MM.1S (cell line): Measurements from ENCODE around the gene MISFA.

Experiments
- DNase-seq: peaks from one replicate; pipeline ENCODE4 v3.0.0-alpha.2; 2015
- H2AFZ ChIP-seq: fragments of 300-600 bp; sonication (generic); 2 replicates; pipeline ENCODE4 v1.6.0; 2016; ENCODE audit warnings: antibody characterized with exemption, low read length
- H3F3A ChIP-seq: fragments of 300-600 bp; sonication (generic); 2 replicates; pipeline ENCODE4 v1.6.1; 2016; ENCODE audit warnings: mild to moderate bottlenecking, antibody characterized with exemption, low read length, moderate library complexity, mixed read lengths; ENCODE audit not compliant: insufficient read depth
- H3K27ac ChIP-seq: fragments of 300-600 bp; sonication (generic); 2 replicates; pipeline ENCODE4 v1.5.1; 2016; ENCODE audit warnings: mild to moderate bottlenecking, low read length
- H3K27me3 ChIP-seq: fragments of 300-600 bp; sonication (generic); replicated peaks from 2 replicates; pipeline ENCODE4 v1.6.0; 2016; ENCODE audit warnings: low read length; ENCODE audit not compliant: insufficient read depth
- H3K36me3 ChIP-seq: fragments of 300-600 bp; sonication (generic); replicated peaks from 2 replicates; pipeline ENCODE4 v1.6.1; 2016; ENCODE audit warnings: mild to moderate bottlenecking, low read length, mixed read lengths; ENCODE audit not compliant: insufficient read depth
- H3K4me1 ChIP-seq: fragments of 300-600 bp; sonication (generic); 2 replicates; pipeline ENCODE4 v1.6.1; 2016; ENCODE audit warnings: low read length, mixed read lengths
- H3K4me2 ChIP-seq: fragments of 300-600 bp; sonication (generic); 2 replicates; pipeline ENCODE4 v1.6.0; 2016; ENCODE audit warnings: low read depth, low read length
- H3K4me3 ChIP-seq: fragments of 300-600 bp; sonication (generic); 2 replicates; pipeline ENCODE4 v1.5.1; 2016; ENCODE audit warnings: low read length, mixed read lengths
- H3K79me2 ChIP-seq: fragments of 300-600 bp; sonication (generic); 2 replicates; pipeline ENCODE4 v1.6.1; 2016; ENCODE audit warnings: mixed run types, low read length, mixed read lengths
- H3K9ac ChIP-seq: fragments of 300-600 bp; sonication (generic); 2 replicates; pipeline ENCODE4 v1.6.1; 2016; ENCODE audit warnings: low read length, mixed read lengths
- H3K9me2 ChIP-seq: fragments of 300-600 bp; sonication (generic); replicated peaks from 2 replicates; pipeline ENCODE4 v1.6.1; 2016; ENCODE audit warnings: mild to moderate bottlenecking, low read length, mixed read lengths; ENCODE audit not compliant: insufficient read depth
- H3K9me3 ChIP-seq: fragments of 300-600 bp; sonication (generic); replicated peaks from 2 replicates; pipeline ENCODE4 v1.6.1; 2016; ENCODE audit warnings: mild to moderate bottlenecking, low read length, mixed read lengths; ENCODE audit not compliant: insufficient read depth
- H4K20me1 ChIP-seq: fragments of 300-600 bp; sonication (generic); 2 replicates; pipeline ENCODE4 v1.6.1; 2016; ENCODE audit warnings: mild to moderate bottlenecking, low read length, moderate library complexity, mixed read lengths; ENCODE audit not compliant: insufficient read depth
- CTCF ChIP-seq: fragments of 300-600 bp; sonication (generic); IDR thresholded peaks from 2 replicates; pipeline ENCODE4 v1.5.1; 2016; ENCODE audit warnings: antibody characterized with exemption, low read length, mixed read lengths
- EZH2 ChIP-seq: fragments of 300-600 bp; sonication (generic); optimal IDR thresholded peaks from 2 replicates; pipeline ENCODE3; 2017; ENCODE audit warnings: low read depth, mild to moderate bottlenecking, antibody characterized with exemption, low read length, mixed read lengths
- EZH2phosphoT487 ChIP-seq: fragments of 300-600 bp; sonication (generic); IDR thresholded peaks from 2 replicates; pipeline ENCODE4 v1.6.1; 2018; ENCODE audit warnings: antibody characterized with exemption, low read length

The MISFA gene

GRCh38 chr11:18599739-18600230 is at the start of gene MISFA:
Gene MISFA, plus strand, starts transcription at chr11:18599789. Its CDS starts 140 bp downstream, at chr11:18599929.
- Histone ChIP-seq H3K79me2 (no peaks in the 10 kb centered on the region), H3K4me1 (no peaks in the 10 kb centered on the region), H2AFZ (no peak within 1 kb of the TSS), H3K27ac (no peak within 1 kb of the TSS), H4K20me1 (no peaks in the 10 kb centered on the region), H3K27me3 (no peaks in the 10 kb centered on the region), H3K4me2 (no peak within 1 kb of the TSS), H3K36me3 (no peaks in the 10 kb centered on the region), H3K9me3 (no peaks in the 10 kb centered on the region), H3F3A (no peaks in the 10 kb centered on the region), H3K9me2 (no peaks in the 10 kb centered on the region), H3K9ac (no peak within 1 kb of the TSS), H3K4me3 (no peak within 1 kb of the TSS)
- TF ChIP-seq CTCF (no peak), EZH2phosphoT487 (no peak), EZH2 (no peak)
- DNase-seq, result no peak

DNA sequence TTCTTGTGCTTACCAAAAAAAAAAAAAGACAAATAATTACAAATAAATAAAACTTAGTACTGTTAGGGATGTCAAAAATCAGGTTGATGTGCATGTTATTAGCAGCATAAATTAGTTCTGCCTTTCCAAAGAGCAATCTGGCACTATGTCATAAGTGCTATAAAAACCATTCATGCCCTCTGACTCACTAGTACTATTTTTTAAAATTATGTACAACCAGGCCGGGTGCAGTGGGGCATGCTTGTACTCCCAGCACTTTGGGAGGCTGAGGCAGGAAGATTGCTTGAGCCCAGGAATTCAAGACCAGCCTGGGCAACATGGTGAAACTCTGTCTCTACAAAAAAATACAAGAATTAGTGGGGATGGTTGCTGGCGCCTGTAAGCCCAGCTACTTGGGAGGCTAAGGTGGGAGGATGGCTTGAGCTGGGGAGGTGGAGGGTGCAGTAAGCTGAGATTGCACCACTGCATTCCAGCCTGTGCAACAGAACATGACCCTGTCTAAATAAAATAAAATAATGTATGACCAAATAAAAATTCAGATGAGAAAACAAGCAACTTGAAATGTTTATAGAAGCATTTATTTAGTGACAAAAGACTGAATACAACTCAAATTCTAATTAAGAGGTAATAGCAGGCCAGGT is 36.4 kb upstream of the MISFA start:
- DNase-seq, result no peak
- Histone ChIP-seq H3K4me2 (no peak overlapping the region), H3K9ac (no peak overlapping the region), H4K20me1 (no peaks in the 10 kb centered on the region), H3K4me1 (no peaks in the 10 kb centered on the region), H3K9me3 (no peaks in the 10 kb centered on the region), H3K27ac (no peak overlapping the region), H3K79me2 (no peaks in the 10 kb centered on the region), H2AFZ (no peak overlapping the region), H3K9me2 (no peaks in the 10 kb centered on the region), H3K36me3 (no peaks in the 10 kb centered on the region), H3K4me3 (no peak overlapping the region), H3F3A (no peaks in the 10 kb centered on the region), H3K27me3 (no peaks in the 10 kb centered on the region)
- TF ChIP-seq EZH2phosphoT487 (no peak), CTCF (no peak), EZH2 (no peak)

DNA sequence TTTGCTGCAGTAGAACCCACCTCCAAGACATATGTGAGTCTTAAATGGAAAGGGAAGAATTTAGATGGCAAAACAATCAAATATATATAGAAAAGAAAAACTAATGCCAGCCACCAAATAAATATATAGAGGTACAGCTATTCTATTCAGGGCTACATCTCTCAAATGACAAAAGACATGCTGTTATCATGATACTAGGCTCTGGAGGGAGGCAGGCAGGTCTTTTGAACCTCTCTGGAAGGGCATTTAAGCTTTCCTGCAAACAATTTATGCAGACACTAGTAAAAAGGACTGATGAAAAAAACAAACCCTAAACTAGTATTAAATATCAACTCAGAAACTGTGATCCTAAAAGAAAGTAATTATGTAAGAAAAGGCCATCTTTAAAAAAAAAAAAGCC is 35.4 kb upstream of the MISFA start:
- Histone ChIP-seq H3K9me3 (no peaks in the 10 kb centered on the region), H3K27me3 (no peaks in the 10 kb centered on the region), H3K9me2 (no peaks in the 10 kb centered on the region), H3K9ac (no peak overlapping the region), H4K20me1 (no peaks in the 10 kb centered on the region), H3K36me3 (no peaks in the 10 kb centered on the region), H3K4me3 (no peak overlapping the region), H3K79me2 (no peaks in the 10 kb centered on the region), H3K4me2 (no peak overlapping the region), H3K27ac (no peak overlapping the region), H2AFZ (no peak overlapping the region), H3F3A (no peaks in the 10 kb centered on the region), H3K4me1 (no peaks in the 10 kb centered on the region)
- no peak for DNase-seq
- TF ChIP-seq EZH2phosphoT487 (no peak), CTCF (no peak), EZH2 (no peak)
